GM19035 (cell line): ENCODE results near the gene HSD3B1.
"Not testable (repeated sequence)": the region's sequence is repeated elsewhere in the genome, so short reads cannot be mapped to it uniquely, and the experiment has no call there.

Experiments used
- ATAC-seq: cut with Tn5 transposase; IDR thresholded peaks from one replicate; pipeline ENCODE4 v1.9.1; 2021; ENCODE audit not compliant: unreplicated experiment

The HSD3B1 gene

DNA sequence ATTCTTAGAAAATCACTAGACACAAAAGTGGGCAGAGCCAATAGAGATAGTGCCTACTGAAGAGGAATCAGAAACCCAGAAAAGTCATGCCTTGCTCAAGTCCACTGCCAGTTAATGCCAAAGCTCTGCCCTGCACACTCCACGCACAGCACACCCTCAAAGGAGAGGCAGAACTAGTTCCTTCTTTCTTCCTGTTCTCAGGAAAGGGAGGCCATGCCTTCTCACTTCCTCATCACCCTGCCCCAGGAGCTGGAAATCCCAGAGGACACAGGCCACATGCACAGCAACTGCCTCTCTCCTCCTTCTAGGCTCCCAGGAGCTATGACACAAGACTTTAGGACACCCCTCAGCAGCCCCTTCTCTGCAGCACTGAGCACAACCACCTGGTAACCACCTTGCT, 45.6 kb downstream of the HSD3B1 start:
- ATAC-seq, result not testable (repeated sequence)

DNA sequence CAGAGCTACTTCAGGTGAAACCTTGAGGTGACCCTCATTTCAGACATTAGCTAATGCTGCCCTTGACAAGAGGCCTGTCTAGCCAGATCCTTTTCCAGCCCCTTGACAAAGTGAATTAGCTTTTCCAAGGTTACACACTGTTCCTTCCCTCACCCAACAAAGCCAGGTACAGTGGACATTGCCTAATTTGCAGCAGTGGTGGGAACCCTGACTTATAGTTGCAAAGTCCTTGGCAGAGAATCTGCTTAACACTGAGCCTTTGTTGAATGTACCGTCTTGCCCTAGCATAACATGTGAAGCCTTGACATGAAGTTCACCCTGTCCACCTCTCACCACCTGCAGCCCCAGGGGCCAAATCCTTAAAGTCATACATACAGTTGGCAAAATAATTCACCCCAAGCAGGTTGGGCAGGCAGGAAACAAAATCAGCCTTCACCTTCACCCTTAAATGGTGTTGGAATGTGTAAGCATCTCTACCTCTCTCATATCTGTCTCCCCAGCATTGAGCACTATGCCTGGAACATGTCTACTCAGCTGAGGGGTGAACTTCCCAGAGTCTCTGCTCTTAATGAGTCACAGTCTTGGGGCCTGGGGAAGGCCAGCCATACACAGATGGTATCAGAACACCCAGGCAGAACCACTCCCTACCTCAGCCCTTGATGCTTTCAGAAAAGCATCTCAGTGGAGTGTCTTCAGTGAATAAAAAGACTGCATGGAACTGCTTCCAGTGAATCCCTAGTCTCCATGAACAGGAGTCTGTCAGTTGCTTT, 46.5 kb downstream of the HSD3B1 start:
- ATAC-seq, result not testable (repeated sequence)

DNA sequence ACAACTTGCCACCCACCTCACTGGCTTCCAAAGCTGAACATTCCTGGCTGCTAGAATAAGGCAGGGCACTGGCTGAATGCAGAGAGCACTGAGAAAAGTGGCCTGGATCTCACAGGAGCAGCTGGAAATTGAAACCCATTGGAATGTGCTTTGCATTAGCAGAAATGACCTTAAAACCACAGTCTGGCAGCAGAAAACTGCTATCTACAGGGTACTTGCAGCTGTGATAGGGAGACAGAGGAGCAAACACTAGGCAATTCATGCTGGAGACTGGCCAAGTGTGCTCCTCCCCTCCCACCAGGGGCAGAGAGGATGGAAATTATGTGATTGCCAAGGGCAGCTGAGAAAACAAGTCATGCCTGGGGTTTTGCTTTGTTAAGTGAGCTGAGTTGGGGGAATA, 47.2 kb downstream of the HSD3B1 start:
- ATAC-seq, result no peak

DNA sequence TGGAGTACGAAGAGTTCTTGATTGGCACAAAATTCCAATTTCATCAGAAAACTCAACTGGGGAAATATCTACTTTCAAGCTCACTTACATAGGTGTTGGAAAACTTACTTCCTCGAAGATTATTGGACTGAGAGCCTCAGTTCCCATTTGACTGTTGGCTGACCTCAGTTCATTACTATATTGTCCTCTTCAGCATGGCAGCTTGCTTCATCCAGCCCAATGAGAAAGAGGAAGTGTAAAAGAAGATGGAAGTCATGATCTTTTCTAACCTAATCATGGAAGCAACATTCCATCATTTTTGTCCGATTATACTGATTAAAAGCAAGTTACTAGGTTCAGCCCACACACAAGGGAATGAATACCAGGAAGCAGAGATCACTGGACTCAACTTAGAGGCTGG, 49.4 kb downstream of the HSD3B1 start:
- no peak for ATAC-seq

DNA sequence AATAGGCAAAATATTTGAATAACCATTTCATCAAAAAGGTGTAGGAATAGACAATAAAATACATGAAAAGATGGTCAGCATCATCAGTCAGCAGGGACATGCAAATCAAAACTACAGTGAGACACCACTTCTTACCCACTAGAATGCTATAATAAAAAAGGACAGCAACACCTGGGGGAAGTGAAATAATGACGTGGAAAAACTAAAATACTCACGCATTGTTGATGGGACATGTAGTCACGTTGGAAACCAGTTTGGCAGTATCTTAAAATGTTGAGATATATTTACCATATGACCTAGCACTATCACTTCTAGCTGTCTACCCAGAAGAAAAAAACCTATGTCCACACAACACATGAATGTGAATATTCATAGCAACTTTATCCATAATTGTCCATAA, 53.4 kb downstream of the HSD3B1 start:
- ATAC-seq, result not testable (repeated sequence)

DNA sequence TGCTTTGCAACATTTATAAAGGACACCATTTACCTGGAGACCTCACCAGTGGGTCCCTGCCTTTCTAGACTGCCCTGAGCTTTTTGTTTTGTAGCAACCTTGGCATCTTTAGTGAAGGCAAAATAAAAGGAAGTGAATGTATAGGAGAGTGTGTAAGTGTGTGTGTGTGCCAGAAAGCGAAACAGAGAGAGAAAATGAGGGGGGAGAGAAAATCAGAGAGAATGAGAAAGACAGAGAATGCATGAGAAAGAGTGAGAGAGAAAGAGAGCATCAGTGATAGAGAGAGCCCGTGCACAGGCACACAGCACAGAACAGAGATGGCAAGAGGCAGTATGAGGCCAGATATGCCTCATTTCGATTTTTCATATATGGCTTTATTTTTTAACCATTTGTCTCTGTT, 57.5 kb downstream of the HSD3B1 start:
- ATAC-seq, result peak; percentile 56
